Measurements from ENCODE around the gene PLD2. TPM values are rescaled to one million over a fixed set of nuclear protein-coding genes. Genes with fewer than 3 reads are reported as not detected.

PLD2 gene
- total and polyA plus RNA-seq, 9 of the 15 experiments (the other 6 are each of a cell fraction or from before 2014, with no cell fraction given): 0.20 to 7.5 (median 3.3) TPM

DNA sequence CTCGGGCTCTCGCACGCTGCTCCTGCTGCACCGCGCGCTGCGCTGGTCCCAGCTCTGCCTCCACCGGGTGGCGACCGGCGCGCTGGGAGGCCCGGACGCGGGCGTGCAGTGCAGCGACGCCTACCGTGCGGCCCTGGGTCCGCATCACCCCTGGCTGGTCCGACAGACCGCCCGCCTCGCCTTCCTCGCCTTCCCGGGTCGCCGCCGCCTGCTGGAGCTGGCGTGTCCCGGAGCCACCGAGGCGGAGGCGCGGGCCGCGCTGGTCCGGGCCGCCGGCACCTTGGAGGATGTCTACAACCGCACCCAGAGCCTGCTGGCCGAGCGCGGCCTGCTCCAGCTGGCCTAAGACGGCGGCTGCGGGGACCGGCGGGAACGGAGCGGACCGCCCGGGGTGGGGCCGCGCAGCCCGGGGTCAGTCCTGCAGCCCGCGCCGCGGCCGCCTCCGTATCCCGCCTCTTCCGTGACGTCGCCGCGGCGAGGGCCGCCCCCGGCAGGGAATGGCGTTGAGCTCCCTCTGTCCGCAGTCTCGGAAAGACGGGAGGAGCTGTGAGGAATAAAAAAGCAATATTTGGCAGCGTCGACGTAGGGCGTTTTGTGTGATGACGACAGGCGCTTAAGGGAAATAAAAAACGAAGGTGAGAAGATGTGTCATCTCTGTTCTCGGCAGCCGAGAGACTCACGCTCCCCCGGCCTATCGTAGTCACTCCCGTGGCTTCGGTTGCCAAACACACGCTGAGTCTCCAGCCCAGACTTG lies 16.8 kb upstream of the PLD2 start (continued):
- TF ChIP-seq, protein P1, sequence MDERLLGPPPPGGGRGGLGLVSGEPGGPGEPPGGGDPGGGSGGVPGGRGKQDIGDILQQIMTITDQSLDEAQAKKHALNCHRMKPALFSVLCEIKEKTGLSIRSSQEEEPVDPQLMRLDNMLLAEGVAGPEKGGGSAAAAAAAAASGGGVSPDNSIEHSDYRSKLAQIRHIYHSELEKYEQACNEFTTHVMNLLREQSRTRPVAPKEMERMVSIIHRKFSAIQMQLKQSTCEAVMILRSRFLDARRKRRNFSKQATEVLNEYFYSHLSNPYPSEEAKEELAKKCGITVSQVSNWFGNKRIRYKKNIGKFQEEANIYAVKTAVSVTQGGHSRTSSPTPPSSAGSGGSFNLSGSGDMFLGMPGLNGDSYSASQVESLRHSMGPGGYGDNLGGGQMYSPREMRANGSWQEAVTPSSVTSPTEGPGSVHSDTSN (CRISPR knock-in tag; IDR thresholded peaks at IDR 0.05; ENCODE audit: low read depth): no peak
- TF ChIP-seq, protein P1 (tag; conservative IDR thresholded peaks at IDR 0.05; ENCODE audit: low read depth): no peak
- TF ChIP-seq, protein P2, sequence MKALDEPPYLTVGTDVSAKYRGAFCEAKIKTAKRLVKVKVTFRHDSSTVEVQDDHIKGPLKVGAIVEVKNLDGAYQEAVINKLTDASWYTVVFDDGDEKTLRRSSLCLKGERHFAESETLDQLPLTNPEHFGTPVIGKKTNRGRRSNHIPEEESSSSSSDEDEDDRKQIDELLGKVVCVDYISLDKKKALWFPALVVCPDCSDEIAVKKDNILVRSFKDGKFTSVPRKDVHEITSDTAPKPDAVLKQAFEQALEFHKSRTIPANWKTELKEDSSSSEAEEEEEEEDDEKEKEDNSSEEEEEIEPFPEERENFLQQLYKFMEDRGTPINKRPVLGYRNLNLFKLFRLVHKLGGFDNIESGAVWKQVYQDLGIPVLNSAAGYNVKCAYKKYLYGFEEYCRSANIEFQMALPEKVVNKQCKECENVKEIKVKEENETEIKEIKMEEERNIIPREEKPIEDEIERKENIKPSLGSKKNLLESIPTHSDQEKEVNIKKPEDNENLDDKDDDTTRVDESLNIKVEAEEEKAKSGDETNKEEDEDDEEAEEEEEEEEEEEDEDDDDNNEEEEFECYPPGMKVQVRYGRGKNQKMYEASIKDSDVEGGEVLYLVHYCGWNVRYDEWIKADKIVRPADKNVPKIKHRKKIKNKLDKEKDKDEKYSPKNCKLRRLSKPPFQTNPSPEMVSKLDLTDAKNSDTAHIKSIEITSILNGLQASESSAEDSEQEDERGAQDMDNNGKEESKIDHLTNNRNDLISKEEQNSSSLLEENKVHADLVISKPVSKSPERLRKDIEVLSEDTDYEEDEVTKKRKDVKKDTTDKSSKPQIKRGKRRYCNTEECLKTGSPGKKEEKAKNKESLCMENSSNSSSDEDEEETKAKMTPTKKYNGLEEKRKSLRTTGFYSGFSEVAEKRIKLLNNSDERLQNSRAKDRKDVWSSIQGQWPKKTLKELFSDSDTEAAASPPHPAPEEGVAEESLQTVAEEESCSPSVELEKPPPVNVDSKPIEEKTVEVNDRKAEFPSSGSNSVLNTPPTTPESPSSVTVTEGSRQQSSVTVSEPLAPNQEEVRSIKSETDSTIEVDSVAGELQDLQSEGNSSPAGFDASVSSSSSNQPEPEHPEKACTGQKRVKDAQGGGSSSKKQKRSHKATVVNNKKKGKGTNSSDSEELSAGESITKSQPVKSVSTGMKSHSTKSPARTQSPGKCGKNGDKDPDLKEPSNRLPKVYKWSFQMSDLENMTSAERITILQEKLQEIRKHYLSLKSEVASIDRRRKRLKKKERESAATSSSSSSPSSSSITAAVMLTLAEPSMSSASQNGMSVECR (CRISPR knock-in tag; IDR thresholded peaks at IDR 0.05): peak; percentile 89; the same call in 1 of the 2 replicates
- TF ChIP-seq HCFC1 (IDR thresholded peaks at IDR 0.05; ENCODE audit: low read depth, low read length): peak; percentile 55; the same call in 1 of the 2 replicates
- TF ChIP-seq, protein P3, sequence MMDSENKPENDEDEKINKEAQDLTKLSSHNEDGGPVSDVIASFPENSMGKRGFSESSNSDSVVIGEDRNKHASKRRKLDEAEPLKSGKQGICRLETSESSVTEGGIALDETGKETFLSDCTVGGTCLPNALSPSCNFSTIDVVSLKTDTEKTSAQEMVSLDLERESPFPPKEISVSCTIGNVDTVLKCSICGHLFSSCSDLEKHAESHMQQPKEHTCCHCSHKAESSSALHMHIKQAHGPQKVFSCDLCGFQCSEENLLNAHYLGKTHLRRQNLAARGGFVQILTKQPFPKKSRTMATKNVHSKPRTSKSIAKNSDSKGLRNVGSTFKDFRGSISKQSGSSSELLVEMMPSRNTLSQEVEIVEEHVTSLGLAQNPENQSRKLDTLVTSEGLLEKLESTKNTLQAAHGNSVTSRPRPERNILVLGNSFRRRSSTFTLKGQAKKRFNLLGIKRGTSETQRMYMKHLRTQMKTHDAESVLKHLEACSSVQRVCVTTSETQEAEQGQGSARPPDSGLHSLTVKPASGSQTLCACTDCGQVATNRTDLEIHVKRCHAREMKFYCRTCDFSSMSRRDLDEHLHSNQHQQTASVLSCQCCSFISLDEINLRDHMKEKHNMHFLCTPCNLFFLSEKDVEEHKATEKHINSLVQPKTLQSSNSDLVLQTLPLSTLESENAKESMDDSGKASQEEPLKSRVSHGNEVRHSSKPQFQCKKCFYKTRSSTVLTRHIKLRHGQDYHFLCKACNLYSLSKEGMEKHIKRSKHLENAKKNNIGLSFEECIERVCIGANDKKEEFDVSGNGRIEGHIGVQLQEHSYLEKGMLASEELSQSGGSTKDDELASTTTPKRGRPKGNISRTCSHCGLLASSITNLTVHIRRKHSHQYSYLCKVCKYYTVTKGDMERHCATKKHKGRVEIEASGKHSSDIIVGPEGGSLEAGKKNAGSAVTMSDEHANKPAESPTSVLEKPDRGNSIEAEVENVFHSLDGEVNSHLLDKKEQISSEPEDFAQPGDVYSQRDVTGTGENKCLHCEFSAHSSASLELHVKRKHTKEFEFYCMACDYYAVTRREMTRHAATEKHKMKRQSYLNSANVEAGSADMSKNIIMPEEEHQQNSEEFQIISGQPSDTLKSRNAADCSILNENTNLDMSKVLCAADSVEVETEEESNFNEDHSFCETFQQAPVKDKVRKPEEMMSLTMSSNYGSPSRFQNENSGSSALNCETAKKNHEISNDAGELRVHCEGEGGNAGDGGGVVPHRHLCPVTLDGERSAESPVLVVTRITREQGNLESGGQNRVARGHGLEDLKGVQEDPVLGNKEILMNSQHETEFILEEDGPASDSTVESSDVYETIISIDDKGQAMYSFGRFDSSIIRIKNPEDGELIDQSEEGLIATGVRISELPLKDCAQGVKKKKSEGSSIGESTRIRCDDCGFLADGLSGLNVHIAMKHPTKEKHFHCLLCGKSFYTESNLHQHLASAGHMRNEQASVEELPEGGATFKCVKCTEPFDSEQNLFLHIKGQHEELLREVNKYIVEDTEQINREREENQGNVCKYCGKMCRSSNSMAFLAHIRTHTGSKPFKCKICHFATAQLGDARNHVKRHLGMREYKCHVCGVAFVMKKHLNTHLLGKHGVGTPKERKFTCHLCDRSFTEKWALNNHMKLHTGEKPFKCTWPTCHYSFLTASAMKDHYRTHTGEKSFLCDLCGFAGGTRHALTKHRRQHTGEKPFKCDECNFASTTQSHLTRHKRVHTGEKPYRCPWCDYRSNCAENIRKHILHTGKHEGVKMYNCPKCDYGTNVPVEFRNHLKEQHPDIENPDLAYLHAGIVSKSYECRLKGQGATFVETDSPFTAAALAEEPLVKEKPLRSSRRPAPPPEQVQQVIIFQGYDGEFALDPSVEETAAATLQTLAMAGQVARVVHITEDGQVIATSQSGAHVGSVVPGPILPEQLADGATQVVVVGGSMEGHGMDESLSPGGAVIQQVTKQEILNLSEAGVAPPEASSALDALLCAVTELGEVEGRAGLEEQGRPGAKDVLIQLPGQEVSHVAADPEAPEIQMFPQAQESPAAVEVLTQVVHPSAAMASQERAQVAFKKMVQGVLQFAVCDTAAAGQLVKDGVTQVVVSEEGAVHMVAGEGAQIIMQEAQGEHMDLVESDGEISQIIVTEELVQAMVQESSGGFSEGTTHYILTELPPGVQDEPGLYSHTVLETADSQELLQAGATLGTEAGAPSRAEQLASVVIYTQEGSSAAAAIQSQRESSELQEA (IDR thresholded peaks at IDR 0.05; ENCODE audit: low read depth): no peak
- TF ChIP-seq ZNF766 (CRISPR knock-in tag; conservative IDR thresholded peaks at IDR 0.05): no peak
- peak; percentile 80; the same call in 1 of the 2 replicates for TF ChIP-seq TARDBP (IDR thresholded peaks at IDR 0.05)
- no peak for TF ChIP-seq POLR3A (IDR thresholded peaks at IDR 0.05; ENCODE audit: borderline replicate concordance, extremely low read depth, insufficient read depth, insufficient read length)
- TF ChIP-seq, protein P4, sequence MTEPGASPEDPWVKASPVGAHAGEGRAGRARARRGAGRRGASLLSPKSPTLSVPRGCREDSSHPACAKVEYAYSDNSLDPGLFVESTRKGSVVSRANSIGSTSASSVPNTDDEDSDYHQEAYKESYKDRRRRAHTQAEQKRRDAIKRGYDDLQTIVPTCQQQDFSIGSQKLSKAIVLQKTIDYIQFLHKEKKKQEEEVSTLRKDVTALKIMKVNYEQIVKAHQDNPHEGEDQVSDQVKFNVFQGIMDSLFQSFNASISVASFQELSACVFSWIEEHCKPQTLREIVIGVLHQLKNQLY (CRISPR knock-in tag; conservative IDR thresholded peaks at IDR 0.05): no peak
- no peak for TF ChIP-seq RBM17 (IDR thresholded peaks at IDR 0.05; ENCODE audit: borderline replicate concordance, low read depth, low read length)
